GM19035 (cell line): Measurements from ENCODE around the gene RASGRF1.
"Not testable (repeated sequence)": the region's sequence is repeated elsewhere in the genome, so short reads cannot be mapped to it uniquely, and the experiment has no call there.

Experiments
- ATAC-seq: cut with Tn5 transposase; IDR thresholded peaks from one replicate; pipeline ENCODE4 v1.9.1; 2021; ENCODE audit not compliant: unreplicated experiment

The RASGRF1 gene

DNA sequence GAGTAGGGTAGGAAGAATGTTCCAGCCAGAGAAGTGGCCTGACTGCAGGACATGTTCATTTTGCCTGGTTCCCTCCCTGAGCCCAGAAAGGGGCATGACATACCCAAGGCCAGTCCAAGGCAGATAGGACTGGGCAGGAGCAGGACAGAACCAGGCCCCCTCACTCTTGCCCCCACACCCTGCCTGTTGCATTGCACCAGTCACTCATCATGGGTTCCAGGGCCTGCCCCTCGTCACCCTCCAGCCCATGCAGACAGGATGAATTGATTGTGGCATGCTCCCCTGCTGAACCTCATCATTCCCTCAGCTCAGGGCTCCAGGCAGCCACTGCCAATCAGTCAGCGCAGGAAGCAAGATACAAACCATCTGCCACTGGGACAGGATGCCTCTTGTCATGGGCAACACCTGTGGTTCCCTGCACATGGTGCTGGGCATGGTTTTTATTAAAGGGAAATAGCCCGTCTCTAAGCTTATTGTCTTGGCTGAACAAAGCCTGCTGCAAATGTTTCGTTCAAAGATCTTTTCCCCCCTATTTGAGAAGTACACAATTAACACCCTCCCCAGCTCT, 48.9 kb downstream of the RASGRF1 start:
- ATAC-seq, result no peak

DNA sequence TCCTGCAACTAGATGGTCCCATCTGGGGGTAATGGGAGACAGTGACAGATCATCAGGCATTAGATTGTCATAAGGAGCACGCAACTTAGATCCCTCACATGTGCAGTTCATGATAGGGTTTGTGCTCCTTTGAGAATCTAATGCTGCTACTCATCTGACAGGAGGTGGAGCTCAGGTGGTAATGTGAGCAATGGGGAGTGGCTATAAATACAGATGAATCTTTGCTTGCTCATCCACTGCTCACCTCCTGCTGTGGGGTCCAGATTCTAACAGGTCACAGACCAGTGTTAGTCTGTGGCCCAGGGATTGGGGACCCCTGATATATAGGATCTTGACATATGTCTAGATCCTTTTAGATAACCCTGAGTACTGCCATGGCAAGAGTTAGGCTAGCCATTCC, 52.7 kb downstream of the RASGRF1 start:
- ATAC-seq, result no peak

DNA sequence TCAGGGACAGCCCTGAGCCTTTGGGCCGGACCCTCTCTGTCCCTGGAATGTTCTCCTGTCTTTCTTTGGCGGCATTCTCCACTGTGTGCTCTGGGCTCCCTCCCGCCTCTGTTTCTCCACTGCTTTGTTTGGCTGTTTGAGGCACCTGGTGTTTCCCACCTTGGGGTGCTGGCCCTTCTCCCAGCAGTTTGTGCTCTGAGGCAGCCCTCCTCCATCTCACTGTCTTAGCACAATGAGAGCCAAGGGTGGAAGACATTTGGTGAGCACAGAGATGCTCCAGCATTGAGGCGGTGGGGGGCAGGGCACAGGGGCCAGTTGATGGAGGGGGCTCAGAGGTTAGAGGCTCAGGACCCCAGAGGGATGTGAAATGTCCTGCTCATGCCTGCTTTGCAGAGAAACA, 54.3 kb downstream of the RASGRF1 start:
- ATAC-seq, result no peak

DNA sequence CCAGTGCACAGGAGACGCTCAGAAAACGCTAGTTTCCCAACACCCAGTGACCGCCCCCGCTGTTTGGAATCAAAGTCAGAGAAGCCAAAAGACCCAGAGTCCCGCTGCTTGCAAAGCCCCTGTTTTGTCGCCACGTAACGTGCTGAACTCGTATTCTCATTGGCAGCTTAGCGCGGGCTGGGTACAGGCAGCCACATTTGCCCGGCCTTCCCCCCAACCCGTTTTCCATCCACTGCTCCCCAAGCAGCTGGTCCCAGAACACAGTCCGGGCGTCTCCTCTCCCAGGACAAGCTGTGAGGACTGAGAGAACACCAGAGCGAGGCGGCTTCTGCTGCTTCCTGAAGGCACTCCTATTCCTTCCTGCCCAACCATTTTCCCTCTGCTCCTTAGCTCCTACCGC, 54.8 kb downstream of the RASGRF1 start:
- no peak for ATAC-seq

DNA sequence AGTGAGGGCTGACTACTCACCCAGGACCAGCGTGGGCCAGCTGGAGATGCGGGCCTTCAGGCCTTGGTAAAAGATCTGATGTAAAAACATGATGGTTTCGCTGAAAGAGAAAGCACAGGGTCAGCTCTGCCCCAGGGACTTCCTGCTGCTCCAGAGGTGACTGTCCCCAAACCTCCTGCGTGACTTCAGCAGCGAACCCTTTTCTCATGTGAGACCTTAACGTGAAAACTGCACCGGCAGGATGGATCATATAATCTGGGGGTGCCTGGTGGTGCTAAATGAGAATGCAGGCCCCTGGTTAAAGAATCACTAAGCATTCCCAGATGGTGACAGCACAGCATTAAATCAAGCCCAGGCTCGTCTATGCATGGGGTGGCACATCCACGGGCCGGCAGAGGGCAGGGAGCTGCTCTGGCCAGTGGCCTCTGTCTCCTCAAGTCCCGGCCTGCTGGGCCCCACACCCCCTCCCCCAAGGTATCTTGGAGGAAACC, 55.4 kb downstream of the RASGRF1 start:
- ATAC-seq, result peak; percentile 59

DNA sequence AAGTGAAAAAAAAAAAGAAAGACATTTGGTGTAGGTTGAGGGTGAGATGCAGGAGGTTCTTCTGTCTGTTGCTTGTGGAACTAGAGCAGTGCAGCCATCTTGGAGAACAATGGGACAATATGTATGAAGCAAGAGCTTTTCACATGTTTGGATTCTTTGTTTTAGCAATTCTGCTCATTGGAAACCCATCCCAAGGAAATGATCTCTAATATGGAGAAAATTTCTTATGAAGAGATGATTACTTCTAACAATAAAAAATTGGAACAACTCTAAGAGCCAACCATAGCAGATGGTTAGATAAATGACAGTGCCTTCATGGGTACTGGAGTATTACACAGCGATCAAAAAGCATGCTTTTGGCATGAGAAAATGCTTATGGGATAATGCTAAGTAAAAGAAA, 56.3 kb downstream of the RASGRF1 start:
- no peak for ATAC-seq

DNA sequence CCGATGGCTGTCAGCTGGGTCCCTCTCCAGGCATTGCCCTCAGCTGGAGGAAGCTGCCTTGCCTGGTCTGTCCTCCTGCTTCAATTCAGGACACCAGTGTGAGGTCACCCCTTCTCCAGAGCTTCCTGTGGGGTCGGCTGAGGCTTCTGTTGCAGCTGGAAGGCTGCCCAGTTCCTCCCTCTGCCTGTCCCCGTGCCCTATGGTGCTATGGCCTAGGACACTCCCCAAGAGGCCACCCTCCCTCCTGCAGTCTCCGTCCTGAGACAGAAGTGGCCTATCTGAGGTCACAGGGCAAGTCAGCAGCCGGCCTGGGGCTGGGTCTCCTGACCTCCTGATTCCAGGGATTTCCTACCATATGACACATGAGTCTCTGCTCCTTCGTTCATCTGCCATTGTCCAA, 57.9 kb downstream of the RASGRF1 start:
- ATAC-seq, result no peak

DNA sequence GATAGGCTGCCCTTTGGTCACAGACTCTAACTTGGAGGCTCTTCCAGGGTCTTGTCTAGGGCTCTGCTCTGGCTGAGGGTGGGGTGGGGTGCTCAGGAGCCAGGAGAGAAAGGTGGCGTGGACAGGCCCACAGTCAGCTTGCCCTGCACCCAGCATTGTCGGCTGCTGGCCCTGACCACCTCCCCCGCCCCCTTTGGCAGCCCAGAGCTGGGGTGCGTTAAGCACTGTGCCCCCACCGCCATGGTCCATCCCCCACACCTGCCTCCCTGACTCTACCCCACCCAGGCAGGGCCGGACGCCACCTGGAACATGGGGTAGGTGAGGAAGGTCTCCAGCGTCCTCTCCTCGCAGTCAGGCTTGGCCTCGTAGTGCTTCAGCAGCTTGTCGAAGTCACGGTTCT, 58.8 kb downstream of the RASGRF1 start:
- no peak for ATAC-seq

DNA sequence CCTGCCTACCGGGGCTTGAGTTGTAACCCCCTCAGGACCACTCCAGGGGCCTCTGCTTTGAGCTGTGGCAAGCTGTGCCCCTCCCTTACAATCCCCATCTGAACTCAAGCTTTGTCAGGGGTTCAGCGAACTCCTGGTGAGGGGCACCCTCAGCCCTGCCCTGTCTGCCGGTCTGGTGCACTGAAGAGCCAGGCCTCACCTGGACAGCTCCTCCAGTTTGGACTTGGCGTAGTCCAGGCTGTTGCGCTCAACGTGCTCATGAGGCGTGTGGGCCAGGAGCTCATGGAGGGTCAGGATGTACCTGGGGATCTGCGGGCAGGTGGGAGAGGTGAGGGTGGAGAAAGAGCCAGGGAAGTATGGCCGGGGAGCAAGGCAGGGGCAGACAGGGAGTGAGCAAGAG, 59.4 kb downstream of the RASGRF1 start:
- ATAC-seq, result no peak

DNA sequence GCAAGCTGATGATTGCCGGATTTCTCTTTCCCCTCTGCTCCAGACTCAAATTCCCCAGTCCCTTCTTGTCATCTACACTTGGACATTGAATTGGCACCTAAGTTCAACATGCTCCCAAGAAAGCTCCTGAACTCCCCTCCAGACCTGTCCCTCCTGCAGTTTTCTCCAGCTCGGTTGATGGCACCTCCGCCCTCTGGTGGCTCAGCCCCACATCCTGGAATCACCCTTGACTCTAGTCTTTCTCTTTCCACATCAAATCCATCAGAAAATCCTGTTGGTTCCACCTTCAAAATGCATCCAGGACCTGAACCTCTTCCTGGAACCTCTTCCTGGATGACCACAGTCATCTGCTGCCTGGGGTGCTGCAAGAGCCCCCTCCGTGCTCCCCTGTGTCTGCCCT, 60.1 kb downstream of the RASGRF1 start:
- no peak for ATAC-seq

DNA sequence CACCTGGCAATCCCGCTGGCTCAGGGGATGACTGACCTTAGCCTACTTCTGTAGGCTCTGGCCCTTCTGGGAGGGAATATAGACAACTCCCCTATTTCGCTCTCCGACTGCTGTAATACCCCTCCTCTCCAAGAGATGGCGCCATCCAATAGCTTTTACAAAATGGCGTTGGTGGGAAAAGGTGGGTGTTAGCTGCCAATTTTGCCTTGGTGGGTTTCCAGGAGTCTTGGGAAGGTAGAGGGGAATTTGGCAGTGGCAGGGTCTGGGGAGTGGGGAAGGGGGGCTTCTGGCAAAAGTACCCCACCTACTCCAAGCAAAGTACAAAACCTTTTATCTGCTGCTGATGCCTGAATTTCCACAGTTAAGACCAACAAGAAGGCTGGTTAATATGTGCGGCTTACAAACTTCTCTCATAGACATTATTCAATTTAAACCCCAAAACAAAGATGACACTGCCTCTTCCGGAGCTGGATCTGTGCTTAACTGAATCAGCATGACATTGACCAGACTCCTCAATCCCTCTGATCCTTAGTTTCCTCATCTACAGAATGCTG, 62.1 kb downstream of the RASGRF1 start:
- ATAC-seq, result no peak

DNA sequence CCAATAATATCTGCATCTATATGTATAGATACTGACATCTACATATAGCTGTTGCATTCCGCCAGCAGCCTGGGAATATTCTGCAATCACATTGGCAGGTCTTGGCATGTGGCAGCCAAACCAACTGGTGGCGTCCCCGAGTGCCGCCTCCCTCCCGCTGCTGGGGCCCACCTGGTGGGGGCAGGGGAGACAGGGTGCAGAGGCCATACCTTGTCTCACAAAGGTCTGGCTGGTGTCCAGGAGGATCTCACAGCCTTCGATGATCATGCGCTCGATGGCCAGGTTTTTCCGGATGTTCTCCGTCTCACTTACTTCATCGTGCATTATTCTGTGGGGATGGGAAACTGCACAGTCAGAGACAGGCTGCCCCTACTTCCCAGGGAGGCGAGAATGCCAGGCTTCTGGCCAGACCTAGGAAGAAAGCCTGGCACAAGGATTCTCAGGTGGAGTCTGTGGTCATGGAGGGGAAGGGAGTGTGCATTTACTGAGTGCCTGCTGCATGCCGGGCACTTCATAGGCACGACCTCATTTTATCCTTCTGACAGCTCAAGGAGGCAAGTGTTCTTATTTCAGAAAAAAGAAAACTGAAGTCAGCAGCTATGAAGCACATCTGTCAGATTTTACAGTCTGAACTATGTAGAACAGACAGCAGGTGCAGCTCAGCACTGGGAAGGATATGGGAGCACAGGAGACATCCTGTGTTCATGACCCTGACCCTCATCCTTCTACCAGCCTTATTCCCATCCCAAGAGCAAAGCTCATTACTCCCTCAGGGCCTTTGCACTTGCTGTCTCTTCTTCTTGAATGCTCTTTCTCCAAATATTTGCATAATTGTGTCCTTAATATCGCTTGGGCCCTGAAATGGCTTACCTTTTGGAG, 62.8 kb downstream of the RASGRF1 start:
- no peak for ATAC-seq

DNA sequence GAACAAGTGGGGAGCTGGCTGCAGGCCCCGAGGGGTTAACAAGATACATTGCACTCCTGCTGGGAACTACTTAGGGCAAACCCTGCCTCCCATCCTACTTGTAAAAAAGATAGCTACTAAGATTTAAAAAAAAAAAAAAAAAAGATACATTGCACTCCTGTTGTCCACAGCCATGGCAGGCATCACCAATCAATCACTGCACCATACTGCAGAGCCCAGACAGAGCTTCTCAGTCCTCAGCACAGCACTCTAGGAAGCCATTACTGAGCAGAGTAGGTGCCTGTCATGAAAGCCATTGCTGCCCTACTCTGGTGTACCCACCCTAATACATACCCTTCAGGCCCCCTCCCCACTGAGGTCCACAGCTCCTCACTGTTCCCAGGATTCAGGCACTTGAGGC, 64.8 kb downstream of the RASGRF1 start:
- ATAC-seq, result no peak

DNA sequence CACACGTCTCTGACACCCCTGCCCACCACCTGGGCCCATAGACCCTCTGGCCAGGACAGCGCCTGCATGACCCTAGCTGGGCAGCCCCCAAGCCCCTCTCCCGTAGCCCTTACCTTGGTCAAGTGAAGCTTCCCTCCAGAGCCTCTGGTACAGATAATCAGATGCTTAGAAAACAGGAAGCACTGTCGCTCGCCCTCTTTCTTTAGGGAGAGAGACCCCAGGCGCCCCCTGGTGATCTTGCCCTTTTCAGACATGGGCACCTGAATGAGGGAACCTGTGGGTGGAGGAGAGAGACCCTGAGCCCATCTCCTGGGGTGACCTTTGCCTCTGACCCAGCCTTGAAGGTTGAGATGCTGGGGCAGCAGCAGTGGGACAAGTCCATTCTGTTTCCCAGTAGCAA, 65.4 kb downstream of the RASGRF1 start:
- ATAC-seq, result no peak

DNA sequence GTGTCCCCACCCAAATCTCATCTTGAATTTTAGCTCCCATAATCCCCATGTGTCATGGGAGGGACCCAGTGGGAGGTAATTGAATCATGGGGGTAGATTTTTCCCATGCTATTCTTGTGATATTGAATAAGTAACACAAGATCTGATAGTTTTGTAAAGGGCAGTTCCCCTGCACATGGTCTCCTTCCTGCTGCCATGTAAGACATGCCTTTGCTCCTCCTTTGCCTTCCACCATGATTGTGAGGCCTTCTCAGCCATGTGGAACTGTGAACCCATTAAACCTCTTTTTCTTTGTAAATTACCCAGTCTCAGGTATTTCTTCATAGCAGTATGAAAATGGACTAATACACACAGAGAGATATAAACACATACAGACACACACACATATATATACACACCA, 66.1 kb downstream of the RASGRF1 start:
- ATAC-seq, result not testable (repeated sequence)

DNA sequence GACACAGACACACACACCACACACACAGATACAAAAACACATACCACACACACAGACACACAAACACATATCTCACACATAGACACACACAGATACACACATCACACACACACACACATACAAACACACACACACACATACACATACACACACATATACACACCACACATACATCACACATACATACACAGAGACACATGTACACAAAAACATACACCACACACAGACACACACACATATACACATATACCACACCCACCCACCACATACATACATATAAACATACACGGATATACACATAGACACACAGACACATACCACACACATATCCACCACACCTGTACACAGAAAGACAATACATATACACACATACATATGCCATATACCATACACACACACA, 66.7 kb downstream of the RASGRF1 start:
- no peak for ATAC-seq

DNA sequence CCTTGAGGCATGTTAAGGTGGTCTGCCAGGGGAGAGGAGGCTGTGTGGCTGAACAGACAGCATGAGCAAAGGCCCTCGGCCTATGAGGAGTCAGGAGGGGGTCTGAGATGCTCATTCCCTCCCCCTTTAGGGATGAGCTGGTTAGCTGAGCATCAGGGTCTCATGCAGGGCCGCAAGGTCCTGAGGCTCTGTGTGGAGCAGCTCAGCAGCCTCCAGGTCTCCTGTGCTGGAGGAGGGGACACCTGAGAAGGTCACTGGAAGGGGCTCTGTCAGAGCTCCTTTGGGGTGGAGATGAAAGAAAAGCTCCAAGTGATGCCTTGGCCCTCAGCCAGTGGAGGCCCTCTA, 67.1 kb downstream of the RASGRF1 start:
- no peak for ATAC-seq

DNA sequence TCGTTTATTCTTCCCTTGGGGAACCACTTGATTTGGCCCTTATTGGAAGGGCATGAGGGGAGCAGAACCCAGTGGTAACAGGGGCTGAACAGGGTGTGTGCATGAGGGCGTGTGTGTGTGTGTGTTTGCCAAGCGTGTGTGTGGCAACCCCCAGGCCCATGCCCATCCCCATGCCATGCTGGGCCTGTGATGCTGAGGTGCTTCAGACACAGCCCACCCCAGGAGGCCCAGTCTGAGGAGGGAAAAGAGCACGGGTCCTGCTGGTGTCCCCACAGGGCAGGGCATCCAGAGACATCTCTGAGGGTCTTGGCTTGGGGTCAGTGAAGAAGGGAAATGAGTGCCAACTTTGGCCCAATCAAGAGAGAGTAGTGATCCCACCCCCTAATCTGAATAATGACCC, 71.6 kb downstream of the RASGRF1 start:
- no peak for ATAC-seq

DNA sequence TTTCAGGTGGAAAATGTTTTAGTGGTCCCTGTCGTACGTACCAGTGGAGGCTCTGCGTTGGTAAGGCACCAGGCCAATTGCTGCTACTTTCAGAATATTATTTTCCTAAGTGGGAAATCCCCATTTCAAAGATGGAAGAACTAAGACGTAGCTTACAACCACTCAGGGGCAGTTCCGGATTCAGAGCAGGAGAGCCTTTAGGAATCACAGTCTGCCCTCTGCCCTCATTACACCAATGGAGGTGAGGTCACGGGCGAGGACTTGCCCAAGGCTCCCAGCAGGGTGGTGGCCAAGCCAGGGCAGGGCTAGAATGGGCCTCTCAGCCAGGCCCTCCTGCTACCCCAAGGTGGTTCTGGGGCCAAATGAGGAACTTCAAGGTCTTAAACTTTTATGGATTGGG, 72.6 kb downstream of the RASGRF1 start:
- ATAC-seq, result no peak

DNA sequence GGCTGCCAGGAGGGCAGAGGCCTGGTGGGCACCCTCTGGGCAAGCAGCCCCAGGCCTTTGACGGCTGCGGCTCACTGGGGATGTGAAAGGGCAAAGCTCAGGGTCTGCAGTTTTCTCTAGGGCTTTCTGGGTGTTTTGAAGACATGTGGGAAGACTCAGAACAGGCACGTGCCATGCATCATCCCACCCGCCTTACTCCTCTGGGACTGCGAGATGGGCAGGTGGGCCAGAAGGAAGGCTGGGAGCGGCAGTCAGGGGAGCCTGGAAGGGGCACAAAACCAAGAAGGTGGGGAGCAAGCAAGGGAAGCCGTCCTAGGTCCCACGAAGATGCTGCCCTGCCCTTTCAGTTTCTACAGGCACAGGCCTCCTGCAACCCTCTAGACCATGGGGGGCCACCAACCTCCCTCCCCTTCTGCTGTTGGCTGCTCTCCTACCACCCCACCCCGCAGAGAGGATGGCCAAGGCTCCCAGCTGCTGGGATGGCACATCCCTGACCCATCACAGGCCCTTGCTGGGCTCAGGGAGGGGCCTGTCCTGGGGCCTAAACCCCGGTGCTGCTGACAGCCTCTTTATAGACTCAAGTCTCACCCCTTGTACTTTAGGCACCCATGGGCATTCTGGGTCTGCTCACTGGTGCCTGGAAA, 73.9 kb downstream of the RASGRF1 start:
- ATAC-seq, result no peak

DNA sequence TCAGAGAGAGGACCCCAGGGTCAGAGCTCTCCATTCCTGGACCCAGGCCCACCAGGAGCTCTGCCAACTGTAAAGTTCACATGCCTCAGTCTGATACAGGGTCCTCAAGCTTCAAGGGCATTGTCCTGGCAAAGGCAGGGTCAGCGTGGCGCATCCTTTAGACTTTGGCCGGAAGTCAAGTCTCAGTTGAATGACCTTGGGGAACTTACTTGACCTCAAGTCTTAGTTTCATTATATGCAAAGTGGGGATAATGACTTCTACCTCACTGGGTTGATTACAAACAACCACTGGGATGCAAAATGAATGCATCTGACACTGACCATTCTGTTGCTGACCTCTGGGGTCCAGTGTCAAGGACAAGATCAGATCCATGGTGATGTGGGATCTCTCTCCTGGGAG, 75.2 kb downstream of the RASGRF1 start:
- ATAC-seq, result no peak

DNA sequence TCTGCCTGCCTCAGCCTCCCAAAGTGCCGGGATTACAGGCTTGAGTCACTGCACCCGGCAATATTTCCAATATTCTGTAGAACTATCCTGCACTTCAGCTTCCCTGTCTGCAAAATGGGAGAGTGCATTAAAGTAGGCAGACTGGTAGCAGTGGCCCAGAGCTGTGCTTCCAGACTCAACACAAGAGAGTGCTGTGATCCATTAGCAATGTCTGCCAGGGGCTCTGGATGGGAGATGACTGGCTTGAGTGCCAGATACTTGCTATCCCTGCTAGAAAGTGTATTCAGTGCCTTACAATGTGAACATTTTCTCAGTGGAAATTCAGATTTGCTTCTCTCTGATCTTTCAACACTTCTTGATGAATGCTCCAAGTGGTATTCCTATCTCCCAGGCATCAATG, 80.3 kb downstream of the RASGRF1 start:
- no peak for ATAC-seq
